ENCODE results near the gene RNF208.

DNA sequence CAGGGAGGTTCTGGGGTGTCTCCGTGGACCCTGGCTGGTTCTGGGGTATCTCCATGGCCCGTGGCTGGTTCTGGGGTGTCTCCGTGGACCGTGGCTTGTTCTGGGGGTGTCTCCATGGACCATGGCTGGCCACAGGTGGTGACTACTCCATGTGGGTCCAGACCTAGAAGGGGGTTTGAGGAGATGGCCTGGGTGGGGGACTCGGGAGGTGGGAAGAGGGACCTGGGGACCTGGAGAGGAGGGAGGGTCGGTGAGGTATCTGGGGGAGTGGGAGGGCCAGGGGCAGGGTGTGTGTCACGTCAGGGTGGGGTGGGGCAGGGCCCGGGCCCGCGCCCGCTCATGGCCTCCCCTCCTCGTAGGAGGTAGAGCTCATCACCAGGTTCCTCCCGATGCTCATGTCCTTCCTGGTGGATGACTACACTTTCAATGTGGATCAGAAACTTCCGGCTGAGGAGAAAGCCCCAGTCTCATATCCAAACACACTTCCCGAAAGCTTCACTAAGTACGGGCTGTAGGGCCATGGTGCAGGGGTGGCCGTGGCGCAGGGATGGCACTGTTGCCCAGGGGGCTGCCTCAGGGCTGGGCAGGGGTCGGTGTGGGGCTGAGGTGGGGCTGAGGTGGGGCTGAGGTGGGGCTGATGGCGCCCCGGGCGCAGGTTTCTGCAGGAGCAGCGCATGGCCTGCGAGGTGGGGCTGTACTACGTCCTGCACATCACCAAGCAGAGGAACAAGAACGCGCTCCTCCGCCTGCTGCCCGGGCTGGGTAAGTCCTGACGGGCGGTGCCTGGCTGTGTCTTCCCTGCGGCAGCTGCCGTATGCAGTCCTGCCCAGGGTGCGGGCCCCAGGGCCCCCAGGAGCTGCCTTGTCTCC is 44.8 kb upstream of the RNF208 start:
- TF ChIP-seq POLR2A (IDR thresholded peaks at IDR 0.05; ENCODE audit: low read depth, low read length) (no peak), CREM (IDR thresholded peaks at IDR 0.05; ENCODE audit: low read depth) (no peak), POLR2AphosphoS5 (IDR thresholded peaks at IDR 0.05; ENCODE audit: low read length) (no peak), MYC (IDR thresholded peaks at IDR 0.05; ENCODE audit: insufficient read depth, insufficient read length, insufficient replicate concordance, low read length, severe bottlenecking) (no peak), CREB1 (IDR thresholded peaks at IDR 0.05; ENCODE audit: low read depth) (no peak)
- TF ChIP-seq, protein P1, sequence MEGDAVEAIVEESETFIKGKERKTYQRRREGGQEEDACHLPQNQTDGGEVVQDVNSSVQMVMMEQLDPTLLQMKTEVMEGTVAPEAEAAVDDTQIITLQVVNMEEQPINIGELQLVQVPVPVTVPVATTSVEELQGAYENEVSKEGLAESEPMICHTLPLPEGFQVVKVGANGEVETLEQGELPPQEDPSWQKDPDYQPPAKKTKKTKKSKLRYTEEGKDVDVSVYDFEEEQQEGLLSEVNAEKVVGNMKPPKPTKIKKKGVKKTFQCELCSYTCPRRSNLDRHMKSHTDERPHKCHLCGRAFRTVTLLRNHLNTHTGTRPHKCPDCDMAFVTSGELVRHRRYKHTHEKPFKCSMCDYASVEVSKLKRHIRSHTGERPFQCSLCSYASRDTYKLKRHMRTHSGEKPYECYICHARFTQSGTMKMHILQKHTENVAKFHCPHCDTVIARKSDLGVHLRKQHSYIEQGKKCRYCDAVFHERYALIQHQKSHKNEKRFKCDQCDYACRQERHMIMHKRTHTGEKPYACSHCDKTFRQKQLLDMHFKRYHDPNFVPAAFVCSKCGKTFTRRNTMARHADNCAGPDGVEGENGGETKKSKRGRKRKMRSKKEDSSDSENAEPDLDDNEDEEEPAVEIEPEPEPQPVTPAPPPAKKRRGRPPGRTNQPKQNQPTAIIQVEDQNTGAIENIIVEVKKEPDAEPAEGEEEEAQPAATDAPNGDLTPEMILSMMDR (IDR thresholded peaks at IDR 0.05 in 2 of 3, conservative IDR thresholded peaks at IDR 0.05 in 1 of 3; ENCODE audit: control insufficient read depth in 2 of 3, extremely low read depth in 1 of 3, insufficient read depth in 1 of 3, low read depth in 3 of 3, low read length in 3 of 3), result no peak
